Activated T-cell treated with anti-CD3 and anti-CD28 coated beads, Interleukin-2, amount 50 U/mL, for 24 hours (primary cell): Measurements from ENCODE around the gene SOCS4.
"Not testable (repeated sequence)": the region's sequence is repeated elsewhere in the genome, so short reads cannot be mapped to it uniquely, and the experiment has no call there.

Experiments
- DNase-seq: peaks from one replicate; pipeline ENCODE4 v3.0.0-alpha.2; 2020
- H3K27ac Mint-ChIP-seq: 2 replicates; pipeline ENCODE4 v1.8.0; 2020; ENCODE audit warnings: mild to moderate bottlenecking, mixed read lengths
- H3K27me3 Mint-ChIP-seq: 2 replicates; pipeline ENCODE4 v1.8.0; 2020; ENCODE audit warnings: mixed read lengths
- H3K36me3 Mint-ChIP-seq: 2 replicates; pipeline ENCODE4 v1.8.0; 2020; ENCODE audit warnings: low read depth, mixed read lengths
- H3K4me1 Mint-ChIP-seq: 2 replicates; pipeline ENCODE4 v1.8.0; 2020; ENCODE audit warnings: low read depth, mixed read lengths
- H3K4me3 Mint-ChIP-seq: 2 replicates; pipeline ENCODE4 v1.8.0; 2020; ENCODE audit warnings: mild to moderate bottlenecking, moderate library complexity, mixed read lengths
- H3K9me3 Mint-ChIP-seq: 2 replicates; pipeline ENCODE4 v1.8.0; 2020; ENCODE audit warnings: mixed read lengths

SOCS4 gene, protein sequence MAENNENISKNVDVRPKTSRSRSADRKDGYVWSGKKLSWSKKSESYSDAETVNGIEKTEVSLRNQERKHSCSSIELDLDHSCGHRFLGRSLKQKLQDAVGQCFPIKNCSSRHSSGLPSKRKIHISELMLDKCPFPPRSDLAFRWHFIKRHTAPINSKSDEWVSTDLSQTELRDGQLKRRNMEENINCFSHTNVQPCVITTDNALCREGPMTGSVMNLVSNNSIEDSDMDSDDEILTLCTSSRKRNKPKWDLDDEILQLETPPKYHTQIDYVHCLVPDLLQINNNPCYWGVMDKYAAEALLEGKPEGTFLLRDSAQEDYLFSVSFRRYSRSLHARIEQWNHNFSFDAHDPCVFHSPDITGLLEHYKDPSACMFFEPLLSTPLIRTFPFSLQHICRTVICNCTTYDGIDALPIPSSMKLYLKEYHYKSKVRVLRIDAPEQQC

DNA sequence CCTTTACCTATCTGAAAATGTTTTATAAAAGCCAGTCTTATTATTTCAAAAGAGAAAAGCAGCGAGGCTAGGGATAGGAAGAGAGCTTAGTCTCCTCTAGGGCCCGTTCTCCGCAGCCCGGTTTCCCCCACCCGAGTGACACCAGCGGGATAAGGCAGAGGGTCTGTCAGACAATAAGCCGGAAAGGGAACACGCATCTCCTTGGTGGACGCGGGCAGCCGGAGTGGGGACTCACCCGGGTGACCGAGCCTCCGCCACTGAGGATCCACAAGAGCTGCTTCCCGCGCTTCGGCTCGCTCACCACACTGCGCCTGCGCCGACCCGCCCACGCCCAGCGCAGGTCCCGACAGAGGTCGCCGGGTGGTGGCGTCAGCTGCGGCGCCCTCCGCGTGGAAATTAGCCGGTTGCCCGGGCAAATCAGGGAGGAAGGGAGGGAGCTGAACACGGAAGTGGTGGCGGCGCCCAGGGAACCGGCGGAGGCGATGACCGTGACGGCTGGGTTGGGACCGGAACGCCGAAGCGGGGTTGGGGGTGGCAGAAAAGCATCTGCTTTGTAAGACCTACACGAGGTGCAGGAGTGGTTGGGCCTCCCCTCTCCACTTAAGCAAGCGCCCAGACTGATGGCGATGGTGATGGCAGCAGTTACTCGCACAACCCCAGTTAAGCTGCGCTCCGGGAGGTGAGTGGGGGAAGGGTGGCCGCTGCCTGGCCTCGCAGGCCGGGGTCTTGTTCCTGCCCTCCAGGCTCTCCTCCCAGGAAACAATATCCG, at the start of gene SOCS4, which contains the start of gene WDHD1:
Gene SOCS4, plus strand, starts transcription at position 444 of the 769 bp plus-strand sequence. CDS start 15,806 bp downstream, outside the sequence.
Gene WDHD1, minus strand, starts transcription at position 307 of the 769 bp plus-strand sequence. CDS start 312 bp downstream, outside the sequence.
- peaks cover 69% of the 10 kb centered on the region for H3K36me3 Mint-ChIP-seq
- peaks cover 57% of the 10 kb centered on the region for H3K4me1 Mint-ChIP-seq
- peak within 1 kb of the TSS; percentile 98 for H3K27ac Mint-ChIP-seq
- no peaks in the 10 kb centered on the region for H3K27me3 Mint-ChIP-seq
- H3K9me3 Mint-ChIP-seq = no peaks in the 10 kb centered on the region
- peak within 1 kb of the TSS; percentile 97 for H3K4me3 Mint-ChIP-seq
- DNase-seq = peak; percentile 99

DNA sequence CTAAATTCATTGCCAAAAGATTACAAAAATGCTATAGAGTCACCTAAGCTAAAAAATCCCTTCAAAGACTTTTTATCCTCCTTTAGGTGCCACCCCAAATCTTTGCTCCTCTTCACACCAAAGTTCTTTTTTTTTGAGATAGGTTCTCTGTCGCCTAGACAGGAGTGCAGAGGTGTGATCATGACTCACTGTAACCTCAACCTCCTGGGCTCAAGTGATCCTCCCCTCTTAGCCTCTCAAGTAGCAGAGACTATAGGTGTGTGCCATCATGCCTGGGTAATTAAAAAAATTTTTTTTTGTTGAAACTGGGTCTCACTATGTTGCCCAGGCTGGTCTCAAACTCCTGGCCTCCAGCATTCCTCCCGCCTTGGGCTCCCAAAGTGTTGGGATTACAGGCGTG, 48.0 kb upstream of the SOCS4 start:
- Mint-ChIP-seq H3K36me3 (peaks cover 76% of the 10 kb centered on the region), H3K27ac (peak overlapping the region; percentile 53), H3K4me3 (no peak overlapping the region), H3K4me1 (peaks cover 2% of the 10 kb centered on the region), H3K9me3 (no peaks in the 10 kb centered on the region), H3K27me3 (no peaks in the 10 kb centered on the region)
- no peak for DNase-seq

DNA sequence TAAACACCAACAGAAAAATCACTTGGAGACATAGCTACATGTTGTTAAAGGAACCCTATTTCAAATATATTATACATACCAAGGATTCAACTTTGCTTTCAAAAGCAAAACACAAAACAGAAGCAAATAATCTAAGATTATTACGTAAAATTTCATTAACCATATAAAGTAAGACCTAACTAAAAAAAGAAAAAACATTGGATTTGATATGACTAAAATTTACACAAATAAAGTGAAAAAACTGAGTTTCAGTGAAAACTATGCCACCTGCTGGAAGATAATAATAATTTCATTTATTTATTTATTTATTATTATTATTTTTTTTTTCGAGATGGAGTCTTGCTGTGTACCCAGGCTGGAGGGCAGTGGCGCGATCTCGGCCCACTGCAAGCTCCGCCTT, 45.3 kb upstream of the SOCS4 start:
- peaks cover 2% of the 10 kb centered on the region for H3K4me1 Mint-ChIP-seq
- no peaks in the 10 kb centered on the region for H3K9me3 Mint-ChIP-seq
- peaks cover 83% of the 10 kb centered on the region for H3K36me3 Mint-ChIP-seq
- H3K27ac Mint-ChIP-seq = no peak overlapping the region
- no peaks in the 10 kb centered on the region for H3K27me3 Mint-ChIP-seq
- H3K4me3 Mint-ChIP-seq = no peak overlapping the region
- no peak for DNase-seq

DNA sequence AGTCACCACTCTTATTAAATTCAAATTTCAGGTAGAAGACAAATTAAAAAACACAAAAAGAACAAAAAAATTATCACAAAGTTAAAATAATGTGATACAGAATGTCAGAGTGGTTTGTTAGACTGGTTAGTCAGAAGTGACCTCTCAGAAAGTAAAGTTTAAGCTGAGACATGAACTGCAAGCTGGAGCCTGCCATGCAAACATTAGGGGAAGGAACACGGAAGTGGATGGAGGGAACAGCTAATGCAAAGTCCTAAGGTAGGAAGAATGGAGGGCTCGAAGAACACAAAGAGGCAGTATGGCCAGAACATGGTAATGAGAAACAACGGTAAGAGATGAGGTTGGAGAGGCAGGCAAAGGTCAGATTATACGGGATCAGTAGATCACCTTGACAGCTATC, 41.9 kb upstream of the SOCS4 start:
- H3K4me3 Mint-ChIP-seq = no peak overlapping the region
- H3K36me3 Mint-ChIP-seq = peaks cover 79% of the 10 kb centered on the region
- DNase-seq = no peak
- no peak overlapping the region for H3K27ac Mint-ChIP-seq
- no peaks in the 10 kb centered on the region for H3K27me3 Mint-ChIP-seq
- H3K4me1 Mint-ChIP-seq = no peaks in the 10 kb centered on the region
- H3K9me3 Mint-ChIP-seq = no peaks in the 10 kb centered on the region

DNA sequence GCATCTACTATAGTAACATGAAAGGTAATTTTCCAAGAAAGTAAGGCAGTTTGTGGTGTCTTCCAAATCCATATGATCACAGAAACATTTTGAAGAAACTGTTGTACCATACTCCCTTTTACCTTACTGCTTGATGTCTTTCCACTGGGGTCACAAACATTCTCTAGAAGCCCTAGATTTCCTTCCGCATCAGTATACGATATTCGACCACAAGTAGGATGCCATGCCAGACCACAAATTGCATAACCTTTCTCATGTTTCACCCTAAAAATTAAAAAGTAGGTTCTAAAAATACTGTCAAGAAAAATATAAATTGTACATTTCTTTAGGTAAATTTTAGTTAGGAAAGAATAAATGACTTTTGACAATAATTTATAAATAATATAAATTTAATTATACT, 26.7 kb upstream of the SOCS4 start:
- no peak for DNase-seq
- Mint-ChIP-seq H3K4me1 (no peaks in the 10 kb centered on the region), H3K27me3 (no peaks in the 10 kb centered on the region), H3K4me3 (no peak overlapping the region), H3K9me3 (no peaks in the 10 kb centered on the region), H3K36me3 (peaks cover 82% of the 10 kb centered on the region), H3K27ac (no peak overlapping the region)

DNA sequence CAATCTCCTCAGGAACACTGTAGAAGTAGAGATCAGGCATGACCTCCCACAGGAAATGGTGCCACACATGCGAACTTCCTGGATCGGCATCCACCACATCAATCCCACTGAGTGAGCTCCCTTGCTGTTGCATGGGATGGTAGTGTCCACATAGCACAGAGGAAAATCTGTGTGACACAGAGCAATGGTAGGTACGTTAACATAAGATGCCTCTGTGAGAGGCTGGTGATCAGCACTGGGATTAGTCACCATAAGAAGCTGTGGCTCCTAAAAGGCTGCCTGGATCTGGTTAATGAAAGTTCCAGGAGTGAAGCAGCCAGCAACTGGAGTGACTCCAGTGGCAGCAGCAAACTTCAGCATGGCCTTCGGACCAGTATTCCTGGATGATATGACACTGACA, 22.0 kb upstream of the SOCS4 start:
- Mint-ChIP-seq H3K27me3 (no peaks in the 10 kb centered on the region), H3K36me3 (peaks cover 86% of the 10 kb centered on the region), H3K4me1 (no peaks in the 10 kb centered on the region), H3K9me3 (no peaks in the 10 kb centered on the region), H3K27ac (no peak overlapping the region), H3K4me3 (no peak overlapping the region)
- no peak for DNase-seq

DNA sequence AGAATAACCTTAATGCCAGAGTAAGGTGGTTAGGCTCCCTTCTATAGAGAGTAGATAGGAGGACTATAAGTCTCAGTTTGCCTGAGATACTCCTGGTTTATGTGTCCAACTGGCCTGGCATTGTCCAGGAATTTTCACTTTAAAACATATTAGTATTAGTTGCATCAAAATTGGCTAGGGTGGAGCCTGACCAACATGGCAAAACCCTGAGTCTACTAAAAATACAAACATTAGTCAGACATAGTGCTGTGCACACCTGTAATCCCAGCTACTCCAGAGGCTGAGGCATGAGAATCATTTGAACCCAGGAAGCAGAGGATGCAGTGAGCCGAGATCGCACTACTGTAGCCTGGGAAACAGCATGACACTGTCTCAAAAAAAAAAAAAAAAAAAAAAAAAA, 12.0 kb upstream of the SOCS4 start:
- Mint-ChIP-seq H3K9me3 (no peaks in the 10 kb centered on the region), H3K4me1 (peaks cover 4% of the 10 kb centered on the region), H3K27me3 (no peaks in the 10 kb centered on the region), H3K4me3 (no peak overlapping the region), H3K27ac (no peak overlapping the region), H3K36me3 (peaks cover 75% of the 10 kb centered on the region)
- no peak for DNase-seq

DNA sequence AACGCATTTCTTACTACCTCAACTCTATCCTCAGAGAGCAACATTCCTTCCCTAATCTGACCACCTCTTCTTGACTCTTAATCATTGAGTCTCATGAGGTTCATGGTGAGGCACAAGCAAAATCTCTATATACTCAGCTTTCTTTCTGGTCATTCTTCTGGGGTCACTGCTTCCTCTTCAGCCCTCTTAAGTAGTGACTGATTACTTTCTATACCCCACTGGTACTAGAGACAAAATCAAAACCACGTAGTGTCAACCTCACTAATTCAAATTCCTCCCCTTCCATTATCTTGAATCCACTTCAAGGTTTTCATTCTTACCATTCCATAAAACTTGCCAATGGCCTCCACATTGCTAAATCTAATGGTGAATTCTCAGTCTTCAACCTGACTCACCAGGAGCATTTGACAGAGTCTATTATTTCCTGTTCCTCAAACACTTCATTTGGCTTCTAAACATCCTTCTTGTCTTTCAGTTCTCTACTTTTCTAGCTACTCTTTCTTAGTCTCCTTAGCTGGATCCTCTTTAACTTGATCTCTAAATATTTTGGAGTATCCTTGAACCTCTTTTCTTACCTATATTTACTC, 7.0 kb upstream of the SOCS4 start:
- H3K27ac Mint-ChIP-seq = peak overlapping the region; percentile 23
- peaks cover 29% of the 10 kb centered on the region for H3K4me1 Mint-ChIP-seq
- peaks cover 75% of the 10 kb centered on the region for H3K36me3 Mint-ChIP-seq
- H3K4me3 Mint-ChIP-seq = no peak overlapping the region
- DNase-seq = no peak
- H3K9me3 Mint-ChIP-seq = no peaks in the 10 kb centered on the region
- H3K27me3 Mint-ChIP-seq = no peaks in the 10 kb centered on the region

DNA sequence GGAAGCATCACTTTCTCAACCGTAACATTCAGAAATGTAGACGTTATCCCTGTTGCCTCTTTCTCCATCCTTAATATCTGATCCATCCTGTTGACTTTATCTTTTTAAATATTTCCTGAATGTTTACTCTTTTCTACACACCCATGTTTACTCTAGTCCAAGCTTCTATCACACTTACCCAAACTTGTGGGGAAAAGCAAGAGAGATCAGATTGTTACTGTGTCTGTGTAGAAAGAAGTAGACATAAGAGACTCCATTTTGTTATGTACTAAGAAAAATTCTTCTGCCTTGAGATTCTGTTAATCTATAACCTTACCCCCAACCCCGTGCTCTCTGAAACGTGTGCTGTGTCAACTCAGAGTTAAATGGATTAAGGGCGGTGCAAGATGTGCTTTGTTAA, 2.7 kb upstream of the SOCS4 start:
- peaks cover 81% of the 10 kb centered on the region for H3K36me3 Mint-ChIP-seq
- H3K27ac Mint-ChIP-seq, H3K27me3 Mint-ChIP-seq, H3K9me3 Mint-ChIP-seq, DNase-seq, H3K4me3 Mint-ChIP-seq: not testable (repeated sequence)
- peaks cover 53% of the 10 kb centered on the region for H3K4me1 Mint-ChIP-seq

DNA sequence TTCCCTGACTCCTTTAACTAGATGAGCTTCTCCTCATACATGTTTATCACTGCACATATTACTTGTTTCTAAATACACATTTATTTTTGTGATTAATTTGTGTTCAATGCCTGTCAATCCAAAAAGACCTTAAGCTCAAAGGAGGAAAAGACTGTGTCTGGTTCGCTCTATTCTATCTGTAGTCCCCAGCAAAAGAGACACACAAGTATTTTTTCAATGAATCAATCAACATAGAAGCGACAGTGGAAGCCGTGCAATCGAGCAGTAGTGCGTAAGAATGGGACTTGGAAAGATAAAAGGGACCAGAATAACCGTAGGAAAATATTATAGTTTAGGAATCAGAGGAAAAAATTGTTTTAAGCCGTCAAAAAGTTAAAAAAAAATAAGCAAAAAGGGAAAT, 1.1 kb upstream of the SOCS4 start:
- Mint-ChIP-seq H3K36me3 (peaks cover 73% of the 10 kb centered on the region), H3K9me3 (no peaks in the 10 kb centered on the region), H3K4me1 (peaks cover 58% of the 10 kb centered on the region), H3K4me3 (peak overlapping the region; percentile 97), H3K27me3 (no peaks in the 10 kb centered on the region), H3K27ac (peak overlapping the region; percentile 98)
- no peak for DNase-seq

DNA sequence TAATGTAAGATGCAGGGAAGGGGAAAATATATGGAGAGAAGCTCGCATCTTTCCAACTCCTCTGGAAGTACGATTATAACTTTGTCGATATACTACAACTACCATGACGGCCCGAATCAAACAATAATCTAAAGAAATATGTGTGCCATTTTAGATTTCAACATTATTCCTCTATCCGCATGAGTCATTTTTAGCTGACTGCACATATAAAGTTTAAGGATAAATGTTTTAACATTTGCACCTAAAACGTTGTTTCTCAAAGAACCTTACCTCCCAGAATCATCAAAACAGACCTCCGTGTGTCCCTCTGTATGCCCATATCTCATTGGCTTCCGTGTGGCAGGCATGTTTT, 619 bp upstream of the SOCS4 start:
- Mint-ChIP-seq H3K27ac (peak overlapping the region; percentile 98), H3K4me1 (peaks cover 58% of the 10 kb centered on the region), H3K4me3 (peak overlapping the region; percentile 97), H3K9me3 (no peaks in the 10 kb centered on the region), H3K36me3 (peaks cover 71% of the 10 kb centered on the region), H3K27me3 (no peaks in the 10 kb centered on the region)
- DNase-seq = no peak

DNA sequence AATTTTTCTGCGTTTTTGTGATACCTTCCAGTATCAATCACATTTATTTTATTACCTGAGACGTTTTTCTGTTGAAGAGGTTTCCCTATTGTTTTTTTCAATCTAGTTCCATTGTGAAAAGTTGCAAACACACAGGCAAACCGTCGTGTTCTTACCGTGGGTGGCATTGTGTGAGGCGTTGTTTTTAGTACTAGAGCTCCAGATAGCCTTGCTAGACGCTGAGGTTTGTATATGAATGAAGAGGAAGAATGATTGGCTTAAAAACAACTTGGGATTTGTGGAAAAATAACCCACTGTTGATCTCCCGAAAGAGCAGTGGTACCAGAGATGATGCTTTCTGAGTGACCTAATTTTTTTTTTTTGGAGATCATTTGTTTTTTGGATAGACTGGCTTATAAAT, 1.0 kb downstream of the SOCS4 start:
- Mint-ChIP-seq H3K27me3 (no peaks in the 10 kb centered on the region), H3K27ac (peak overlapping the region; percentile 98), H3K4me3 (peak overlapping the region; percentile 97), H3K4me1 (peaks cover 54% of the 10 kb centered on the region), H3K9me3 (no peaks in the 10 kb centered on the region), H3K36me3 (peaks cover 69% of the 10 kb centered on the region)
- no peak for DNase-seq

DNA sequence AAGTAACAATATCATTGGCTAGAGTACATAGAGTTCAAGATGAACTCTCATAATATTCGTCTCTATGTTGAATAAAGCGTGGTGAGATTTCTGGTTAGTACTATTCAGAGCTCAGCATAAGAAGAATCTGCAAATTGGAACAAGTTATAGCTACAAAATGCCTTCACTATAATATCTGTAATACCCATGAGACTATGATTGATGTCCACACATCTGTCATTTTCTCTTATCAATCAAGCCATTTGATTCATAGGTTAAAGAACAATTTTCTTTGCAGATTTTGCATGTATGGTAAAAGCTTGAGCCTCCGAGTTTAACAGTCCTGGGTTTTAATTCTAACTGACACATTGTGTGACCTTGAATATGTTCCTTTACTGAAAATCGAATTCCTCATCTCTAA, 1.4 kb downstream of the SOCS4 start:
- Mint-ChIP-seq H3K4me3 (peak overlapping the region; percentile 97), H3K36me3 (peaks cover 69% of the 10 kb centered on the region), H3K27me3 (no peaks in the 10 kb centered on the region), H3K27ac (peak overlapping the region; percentile 98), H3K4me1 (peaks cover 55% of the 10 kb centered on the region), H3K9me3 (no peaks in the 10 kb centered on the region)
- DNase-seq = no peak

DNA sequence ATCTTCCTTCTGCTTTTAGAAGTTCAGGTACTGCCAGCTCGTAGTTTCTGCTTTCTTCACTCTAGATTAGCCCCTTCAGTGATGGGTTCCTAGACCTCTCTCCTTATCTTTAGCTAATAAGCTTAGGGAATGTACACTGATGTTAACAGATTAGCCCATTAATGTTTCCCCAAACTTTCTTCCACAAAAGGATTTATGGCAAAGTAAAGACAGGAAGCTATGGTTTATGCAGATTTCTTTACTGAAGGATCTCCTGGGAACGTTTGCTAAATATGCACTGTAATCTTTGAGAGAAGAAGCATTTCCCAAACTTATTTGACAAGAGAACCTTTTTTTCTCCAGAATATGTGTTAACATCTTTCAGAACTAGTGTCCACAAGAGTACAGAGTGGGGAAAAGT, 4.2 kb downstream of the SOCS4 start:
- no peak overlapping the region for H3K4me3 Mint-ChIP-seq
- H3K27me3 Mint-ChIP-seq = no peaks in the 10 kb centered on the region
- H3K36me3 Mint-ChIP-seq = peaks cover 71% of the 10 kb centered on the region
- H3K4me1 Mint-ChIP-seq = peaks cover 42% of the 10 kb centered on the region
- no peak for DNase-seq
- no peaks in the 10 kb centered on the region for H3K9me3 Mint-ChIP-seq
- no peak overlapping the region for H3K27ac Mint-ChIP-seq

DNA sequence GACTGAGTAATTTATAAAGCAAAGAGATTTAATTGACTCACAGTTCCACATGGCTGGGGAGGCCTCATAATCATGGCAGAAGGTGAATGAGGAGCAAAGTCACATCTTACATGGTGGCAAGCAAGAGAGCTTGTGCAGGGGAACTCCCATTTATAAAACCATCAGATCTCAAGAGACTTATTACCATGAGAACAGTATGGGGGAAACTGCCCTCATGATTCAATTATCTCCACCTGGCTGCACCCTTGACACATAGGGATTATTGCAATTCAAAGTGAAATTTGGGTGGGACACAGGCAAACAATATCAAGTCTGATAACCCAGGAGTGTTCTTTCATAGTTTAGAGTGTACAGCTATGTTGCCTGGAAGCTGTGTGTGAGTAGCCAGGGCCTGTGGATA, 11.0 kb downstream of the SOCS4 start:
- H3K36me3 Mint-ChIP-seq = peaks cover 83% of the 10 kb centered on the region
- H3K9me3 Mint-ChIP-seq, H3K4me3 Mint-ChIP-seq, H3K27me3 Mint-ChIP-seq, DNase-seq: not testable (repeated sequence)
- H3K4me1 Mint-ChIP-seq = peaks cover 13% of the 10 kb centered on the region
- peak overlapping the region; percentile 61 for H3K27ac Mint-ChIP-seq
